ENCODE results near the gene CSTPP1.

GRCh38 chr11:47002390-47002789 is 65.8 kb downstream of the CSTPP1 start:
- TF ChIP-seq CTCF (IDR thresholded peaks at IDR 0.05) (no peak), EZH2 (IDR thresholded peaks at IDR 0.05; ENCODE audit: borderline replicate concordance, insufficient read depth, low read depth, low read length, poor library complexity, severe bottlenecking) (no peak)
